Measurements from ENCODE around the gene LSP1. TPM values are rescaled to one million over a fixed set of nuclear protein-coding genes. Genes with fewer than 3 reads are reported as not detected.

The LSP1 gene
- total and polyA plus RNA-seq, 2 of the 8 experiments (the other 6 are each of a cell fraction or from before 2014, with no cell fraction given), result 0.03 TPM; not detected in 1

DNA sequence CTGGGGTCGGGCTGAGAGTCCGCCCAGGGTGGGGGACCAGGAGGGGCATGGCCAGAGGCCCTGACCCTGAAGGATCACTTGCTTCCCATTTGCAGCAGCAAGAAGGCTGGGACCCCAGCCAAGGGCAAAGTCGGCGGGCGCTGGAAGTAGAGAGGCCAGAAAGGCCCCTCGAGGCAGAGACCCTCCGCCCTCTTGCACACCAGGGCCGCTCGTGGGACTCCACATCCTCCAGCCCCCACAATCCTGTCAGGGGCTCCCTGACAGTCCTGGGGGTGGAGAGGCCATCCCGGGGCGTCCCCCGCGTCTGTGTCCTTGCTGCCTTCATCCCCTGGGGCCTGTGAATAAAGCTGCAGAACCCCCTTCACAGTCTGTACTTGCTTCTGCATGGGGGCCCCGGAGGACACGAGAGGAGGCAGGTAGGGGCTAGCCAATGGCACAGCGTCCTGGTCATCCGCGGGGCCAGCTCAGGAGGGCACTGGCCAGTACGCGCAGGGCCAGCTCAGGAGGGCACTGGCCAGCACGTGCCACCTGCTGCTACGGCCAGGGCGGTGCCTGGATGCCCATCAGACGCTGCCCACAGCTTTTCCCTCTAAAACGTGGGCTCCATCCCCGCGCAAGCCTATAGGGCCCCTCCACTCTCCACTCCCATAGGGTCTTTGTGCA lies 85.6 kb downstream of the LSP1 start:
- FAIRE-seq, result no peak
- Histone ChIP-seq H3K79me2 (ENCODE audit: control insufficient read depth in 1 of 2, insufficient read depth in 2 of 2, low read length in 2 of 2) (no peaks in the 10 kb centered on the region), H4K20me1 (replicated peaks in 1 of 2; ENCODE audit: control insufficient read depth in 1 of 2, insufficient read depth in 2 of 2, low read length in 2 of 2) (no peaks in the 10 kb centered on the region), H3K4me3 (ENCODE audit: extremely low read depth in 1 of 4, insufficient read depth in 2 of 4, low read depth in 3 of 4, low read length in 4 of 4) (no peak overlapping the region), H3K23me2 (ENCODE audit: low read depth, low read length) (peaks cover 2% of the 10 kb centered on the region; the same call in 1 of the 2 replicates), H4K8ac (ENCODE audit: extremely low read depth, insufficient read depth, low read length) (no peak overlapping the region; the same call in 1 of the 2 replicates), H3K14ac (ENCODE audit: insufficient read length) (no peak overlapping the region), H2BK120ac (replicated peaks; ENCODE audit: low read depth, low read length) (no peak overlapping the region), H2AFZ (ENCODE audit: low read length) (no peak overlapping the region), H3K18ac (ENCODE audit: extremely low read depth, low read length) (no peak overlapping the region), H3K4me1 (replicated peaks in 1 of 4; ENCODE audit: control insufficient read depth in 3 of 4, insufficient read depth in 4 of 4, low read length in 3 of 4) (peaks cover 0 to 7% (median 0%) of the 10 kb centered on the region in 4 experiments; a peak in 2 of 7 replicates), H3K27me3 (replicated peaks in 1 of 4; ENCODE audit: control insufficient read depth in 3 of 4, extremely low read depth in 1 of 4, insufficient read depth in 3 of 4, low read length in 3 of 4) (no peaks in the 10 kb centered on the region), H3K56ac (replicated peaks; ENCODE audit: insufficient read length, low read depth, low read length) (no peak overlapping the region), H3K23ac (ENCODE audit: insufficient read length) (no peak overlapping the region), H3K4ac (replicated peaks; ENCODE audit: insufficient read length, low read depth, low read length) (no peak overlapping the region), H2BK15ac (ENCODE audit: low read length) (no peak overlapping the region), H2BK12ac (ENCODE audit: low read depth, low read length) (no peak overlapping the region), H2BK20ac (ENCODE audit: low read length) (no peak overlapping the region), H3K4me2 (ENCODE audit: insufficient read depth in 1 of 2, low read depth in 2 of 2, low read length in 2 of 2) (no peak overlapping the region), H3K9ac (replicated peaks in 1 of 4; ENCODE audit: extremely low read depth in 1 of 4, low read depth in 3 of 4, low read length in 3 of 4) (no peak overlapping the region), H2AK5ac (ENCODE audit: low read depth, low read length) (no peak overlapping the region), H3K79me1 (ENCODE audit: low read depth, low read length) (no peaks in the 10 kb centered on the region), H4K91ac (replicated peaks; ENCODE audit: insufficient read length, low read length) (no peak overlapping the region), H4K5ac (ENCODE audit: insufficient read length, low read depth, low read length) (no peak overlapping the region), H3K27ac (ENCODE audit: low read depth, low read length) (no peak overlapping the region), H2BK5ac (ENCODE audit: low read depth, low read length) (no peak overlapping the region), H3K9me3 (ENCODE audit: insufficient read depth in 2 of 2, low read depth in 1 of 2, low read length in 1 of 2) (no peaks in the 10 kb centered on the region), H3K36me3 (ENCODE audit: control insufficient read depth in 2 of 4, insufficient read depth in 4 of 4, low read length in 3 of 4) (no peaks in the 10 kb centered on the region)
- ChIA-PET CTCF (ENCODE audit: partially characterized antibody) (interaction anchor here (0.6 to 1.8 kb wide), 9 partner anchors 16 to 213 kb away, joined by 3 to 5 read pairs (median 4); no protein-coding TSS in a partner anchor), POLR2A (ENCODE audit: partially characterized antibody) (interaction anchor here (1.0 kb wide), 1 partner anchor 30 kb away, joined by 3 read pairs; no protein-coding TSS in a partner anchor)
- DNase-seq (ENCODE audit: low read depth in 1 of 2, low spot score in 2 of 2), result peak in 1 of 2 experiments; percentile 45
- WGBS, 2 experiments (ENCODE audit: extremely low coverage in 1 of 2, insufficient coverage in 1 of 2, insufficient read length in 1 of 2, insufficient replicate concordance in 2 of 2, low coverage in 1 of 2, low lambda C conversion rate in 2 of 2, missing lambda C conversion rate in 1 of 2), result 89% methylated on average over 26 of the region's 27 CpGs; no CpG with 5 or more reads in 1 of the 2 experiments
- no peak for TF ChIP-seq TBP (IDR thresholded peaks at IDR 0.05; ENCODE audit: low read depth, low read length)
- TF ChIP-seq CBX5 (IDR thresholded peaks at IDR 0.05; ENCODE audit: low read depth, low read length), result no peak
- TF ChIP-seq SP4 (IDR thresholded peaks at IDR 0.05; ENCODE audit: low read length), result no peak
- TF ChIP-seq SIN3A (conservative IDR thresholded peaks at IDR 0.05 in 1 of 2, IDR thresholded peaks at IDR 0.05 in 1 of 2; ENCODE audit: low read depth in 1 of 2, low read length in 2 of 2), result no peak
- TF ChIP-seq FOSL1 (IDR thresholded peaks at IDR 0.05; ENCODE audit: insufficient read depth, low read depth, low read length), result no peak
- no peak for TF ChIP-seq TAF7 (optimal IDR thresholded peaks at IDR 0.05; ENCODE audit: borderline replicate concordance, low read depth, low read length)

All from H1 (cell line).